Sigmoid colon (tissue), 7 donors: Measurements from ENCODE around the gene GRIK5. TPM values are rescaled to one million over a fixed set of nuclear protein-coding genes. Genes with fewer than 3 reads are reported as not detected.
A peak's percentile ranks its signal among the peaks of the same experiment; 100 is the strongest.

Source experiments
- DNase-seq: peaks from one replicate; pipeline ENCODE4 v3.0.0-alpha.2; 2019
- H3K27ac ChIP-seq, 4 donors: fragments of 200-600 bp; sonication (generic); one replicate each; pipeline ENCODE4 v1.5.1; 2016 to 2019; ENCODE audit warnings: mild to moderate bottlenecking in 1 of 4
- H3K27me3 ChIP-seq, 3 donors: fragments of 200-600 bp; sonication (generic); one replicate each; pipeline ENCODE4 v1.5.1; 2019; ENCODE audit warnings: mild to moderate bottlenecking in 1 of 3
- H3K36me3 ChIP-seq, 4 donors: fragments of 200-600 bp; sonication (generic); one replicate each; pipeline ENCODE4 v1.5.1; 2016 to 2019
- H3K4me1 ChIP-seq, 4 donors: fragments of 200-600 bp; sonication (generic); one replicate each; pipeline ENCODE4 v1.5.1; 2017 to 2019
- H3K4me3 ChIP-seq, 4 donors: fragments of 200-600 bp; sonication (generic); one replicate each; pipeline ENCODE4 v1.5.1; 2017 to 2019; ENCODE audit warnings: mild to moderate bottlenecking in 2 of 4, moderate library complexity in 1 of 4
- H3K9me3 ChIP-seq, 4 donors: fragments of 200-600 bp in 3 of 4; sonication (generic) in 3 of 4; one replicate each; pipeline versions ENCODE4 v1.5.1 to v1.6.1; 2013 to 2019
- CTCF ChIP-seq, 4 experiments: fragments of 450-650 bp in 3 of 4; fragments of 200-600 bp in 1 of 4; IDR thresholded peaks; one replicate each; pipeline ENCODE4 v1.5.1; 2016 to 2019; ENCODE audit warnings: antibody characterized with exemption in 4 of 4, mild to moderate bottlenecking in 3 of 4, moderate library complexity in 2 of 4
- EP300 ChIP-seq, 4 donors: sonication (generic); formaldehyde crosslinking; IDR thresholded peaks; one replicate each; pipeline ENCODE4 v1.6.1; 2017; ENCODE audit warnings: antibody characterized with exemption in 4 of 4
- POLR2A ChIP-seq, 2 donors: fragments of 450-650 bp; IDR thresholded peaks; one replicate each; pipeline ENCODE4 v1.6.1; 2016; ENCODE audit warnings: antibody characterized with exemption in 2 of 2, mild to moderate bottlenecking in 2 of 2, moderate library complexity in 2 of 2
- POLR2AphosphoS5 ChIP-seq, 4 donors: sonication (generic); formaldehyde crosslinking; IDR thresholded peaks; one replicate each; pipeline ENCODE4 v1.6.1; 2017; ENCODE audit warnings: antibody characterized with exemption in 4 of 4
- WGBS, 2 donors: extraction: QIAGEN DNeasy Blood & Tissue Kit; methylation state at CpG; one replicate each; pipeline ENCODE4 v1.1.7; 2013; 5-methylcytosine and 5-hydroxymethylcytosine counted together
- intact Hi-C: fragments of 100-400 bp; cut with DNase I; formaldehyde crosslinking; loops from one replicate; pipeline ENCODE4 v1.15.1; 2023
- polyA plus RNA-seq, 3 donors: library from polyadenylated mRNA; stranded (reverse); fragments of 200-250 nt; gene quantifications; one replicate each; pipeline ENCODE4 v1.2.3, GENCODE V29; 2013
- total RNA-seq, 4 donors: library from RNA; depleted of rRNA; stranded (reverse); fragments of >200 nt; gene quantifications; one replicate each; pipeline ENCODE4 v1.1.0, GENCODE V29; 2016
- donor health status: healthy with polysubstance abuse.
- donor health status: Bipolar disorder and iron deficiency.
- donor health status: healthy.

GRIK5 gene
- total RNA-seq (10 to 100 TPM in 3 of 4 donors, 1 to 10 TPM in 1; 8.4 to 23.3 (median 13.3) TPM), polyA plus RNA-seq (1 to 10 TPM in 1 of 3 donors, under 1 TPM in 1, not detected in 1; under 0.01 to 2.7 TPM)

DNA sequence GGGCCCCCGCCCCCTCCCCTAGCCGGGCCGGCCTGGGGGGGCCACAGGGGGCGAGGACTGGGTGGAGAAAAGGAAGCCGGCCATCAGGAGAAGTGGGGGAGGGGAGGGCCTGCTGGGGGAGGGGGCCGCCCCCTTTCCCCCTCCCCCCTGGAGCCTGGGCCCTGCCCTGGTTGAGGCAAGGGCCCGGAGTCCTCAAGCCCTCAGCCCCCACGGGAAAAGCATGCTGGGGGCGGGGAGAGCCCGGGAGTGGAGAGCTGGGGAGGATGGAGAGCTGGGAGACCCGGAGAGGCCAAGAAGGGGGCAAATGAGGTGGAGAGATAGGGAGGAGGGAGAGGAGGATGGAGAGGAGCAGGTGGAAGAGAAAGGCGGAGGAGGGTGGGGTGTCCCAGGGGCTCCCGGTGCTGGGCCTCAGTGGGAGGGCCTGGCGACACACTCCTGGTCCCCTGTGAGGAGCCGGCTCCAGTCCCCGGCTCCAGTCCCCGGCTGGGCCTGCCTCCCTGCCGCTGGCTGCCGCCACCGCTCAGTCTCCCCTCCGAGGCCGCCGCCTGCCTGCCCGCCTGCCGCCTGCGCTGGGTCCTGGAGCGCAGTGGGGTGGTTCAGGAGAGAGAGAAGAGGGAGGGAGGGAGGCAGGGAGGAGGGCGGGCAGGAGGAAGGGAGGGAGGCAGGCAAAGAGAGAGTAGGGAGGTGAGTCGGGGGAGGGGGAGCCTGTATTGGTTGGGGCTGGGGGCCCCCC, at the start of gene GRIK5:
Gene GRIK5 (minus strand): TSS at position 588 of the 733 bp plus-strand sequence. CDS start 4,436 bp downstream, outside the sequence.
- Histone ChIP-seq H3K36me3 (peaks cover 5 to 11% (median 8%) of the 10 kb centered on the region in 4 donors), H3K27me3 (no peaks in the 10 kb centered on the region), H3K4me3 (peak within 1 kb of the TSS; percentile 56 to 65 (median 62)), H3K4me1 (peaks cover 0 to 40% (median 29%) of the 10 kb centered on the region in 4 donors), H3K9me3 (no peaks in the 10 kb centered on the region), H3K27ac (peak within 1 kb of the TSS; percentile 66 to 83 (median 74))
- WGBS, 2 donors = 12 to 42% methylated on average over 29 of the region's 29 CpGs
- intact Hi-C loops = no loop called here
- TF ChIP-seq CTCF (IDR thresholded peaks at IDR 0.05) (no peak), POLR2A (IDR thresholded peaks at IDR 0.05) (no peak), EP300 (IDR thresholded peaks at IDR 0.05) (no peak), POLR2AphosphoS5 (IDR thresholded peaks at IDR 0.05) (peak; percentile 65 to 89 (median 81))
- peak; percentile 78 for DNase-seq

- Histone ChIP-seq H3K9me3 (no peaks in the 10 kb centered on the region), H3K4me3 (no peak overlapping the region), H3K36me3 (no peaks in the 10 kb centered on the region), H3K27ac (no peak overlapping the region), H3K4me1 (peaks cover 0 to 13% (median 0%) of the 10 kb centered on the region in 4 donors), H3K27me3 (no peaks in the 10 kb centered on the region)
- TF ChIP-seq POLR2A (IDR thresholded peaks at IDR 0.05) (no peak), CTCF (IDR thresholded peaks at IDR 0.05) (no peak), POLR2AphosphoS5 (IDR thresholded peaks at IDR 0.05) (no peak), EP300 (IDR thresholded peaks at IDR 0.05) (no peak)
- 87 to 92% methylated on average over 6 of the region's 6 CpGs for WGBS, 2 donors
- DNase-seq = no peak
- intact Hi-C loops = no loop called here
Observed at GRCh38 chr19:42117076-42117475, 47.1 kb upstream of the GRIK5 start.

- peaks cover 0 to 13% (median 0%) of the 10 kb centered on the region in 4 donors for H3K4me1 ChIP-seq
- TF ChIP-seq POLR2A (IDR thresholded peaks at IDR 0.05) (no peak), CTCF (IDR thresholded peaks at IDR 0.05) (no peak), EP300 (IDR thresholded peaks at IDR 0.05) (no peak), POLR2AphosphoS5 (IDR thresholded peaks at IDR 0.05) (no peak)
- no peaks in the 10 kb centered on the region for H3K36me3 ChIP-seq
- H3K27me3 ChIP-seq = no peaks in the 10 kb centered on the region
- H3K4me3 ChIP-seq = no peak overlapping the region
- no peaks in the 10 kb centered on the region for H3K9me3 ChIP-seq
- DNase-seq = no peak
- intact Hi-C loops = no loop called here
- no peak overlapping the region for H3K27ac ChIP-seq
- 91 to 94% methylated on average over 20 of the region's 20 CpGs for WGBS, 2 donors
Observed at GRCh38 chr19:42116308-42117075, 46.5 kb upstream of the GRIK5 start.

DNA sequence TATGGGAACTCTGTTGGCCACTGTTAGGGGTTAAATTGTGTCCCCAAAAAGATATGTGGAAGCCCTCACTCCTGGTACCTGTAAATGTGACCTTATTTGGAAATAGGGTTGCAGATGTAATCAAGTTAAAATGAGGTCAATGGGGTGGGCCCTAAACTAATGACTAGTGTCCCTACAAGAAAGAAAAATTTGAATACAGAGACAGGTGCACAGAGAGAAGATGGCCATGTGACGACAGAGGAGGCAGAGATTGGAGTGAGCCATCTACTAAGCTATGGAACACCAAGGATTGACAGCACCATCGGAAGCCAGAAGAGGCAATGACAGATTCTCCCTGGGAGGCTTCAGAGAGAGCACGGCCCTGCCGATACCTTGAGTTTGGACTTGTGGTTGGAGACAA, 45.7 kb upstream of the GRIK5 start:
- WGBS, 2 donors = 88 to 93% methylated on average over 4 of the region's 4 CpGs

More for the DNA sequence above, 45.7 kb upstream of the GRIK5 start:
- Histone ChIP-seq H3K4me1 (peaks cover 0 to 13% (median 0%) of the 10 kb centered on the region in 4 donors), H3K27me3 (no peaks in the 10 kb centered on the region), H3K4me3 (no peak overlapping the region), H3K27ac (no peak overlapping the region), H3K36me3 (no peaks in the 10 kb centered on the region), H3K9me3 (no peaks in the 10 kb centered on the region)
- intact Hi-C loops = no loop called here
- no peak for DNase-seq
- TF ChIP-seq CTCF (IDR thresholded peaks at IDR 0.05) = no peak
- no peak for TF ChIP-seq EP300 (IDR thresholded peaks at IDR 0.05)
- no peak for TF ChIP-seq POLR2AphosphoS5 (IDR thresholded peaks at IDR 0.05)
- TF ChIP-seq POLR2A (IDR thresholded peaks at IDR 0.05) = no peak
